Thyroid gland (tissue), 4 donors: ENCODE data around the gene POU2F3.

Experiments
- POLR2A ChIP-seq, 2 donors: fragments of 450-650 bp; IDR thresholded peaks; one replicate each; pipeline ENCODE4 v1.6.1; 2017; ENCODE audit warnings: antibody characterized with exemption in 2 of 2, mild to moderate bottlenecking in 2 of 2, moderate library complexity in 1 of 2
- TF ChIP-seq, protein P1 (sequence below), 6 experiments: fragments of 200-600 bp in 3 of 6; fragments of 450-650 bp in 3 of 6; sonication (generic) in 3 of 6; IDR thresholded peaks; one replicate each; pipeline ENCODE4 v1.5.1; 2016 to 2019; ENCODE audit warnings: antibody characterized with exemption in 6 of 6, mild to moderate bottlenecking in 2 of 6, inconsistent platforms in 1 of 6, moderate library complexity in 1 of 6

- TF ChIP-seq, protein P1, sequence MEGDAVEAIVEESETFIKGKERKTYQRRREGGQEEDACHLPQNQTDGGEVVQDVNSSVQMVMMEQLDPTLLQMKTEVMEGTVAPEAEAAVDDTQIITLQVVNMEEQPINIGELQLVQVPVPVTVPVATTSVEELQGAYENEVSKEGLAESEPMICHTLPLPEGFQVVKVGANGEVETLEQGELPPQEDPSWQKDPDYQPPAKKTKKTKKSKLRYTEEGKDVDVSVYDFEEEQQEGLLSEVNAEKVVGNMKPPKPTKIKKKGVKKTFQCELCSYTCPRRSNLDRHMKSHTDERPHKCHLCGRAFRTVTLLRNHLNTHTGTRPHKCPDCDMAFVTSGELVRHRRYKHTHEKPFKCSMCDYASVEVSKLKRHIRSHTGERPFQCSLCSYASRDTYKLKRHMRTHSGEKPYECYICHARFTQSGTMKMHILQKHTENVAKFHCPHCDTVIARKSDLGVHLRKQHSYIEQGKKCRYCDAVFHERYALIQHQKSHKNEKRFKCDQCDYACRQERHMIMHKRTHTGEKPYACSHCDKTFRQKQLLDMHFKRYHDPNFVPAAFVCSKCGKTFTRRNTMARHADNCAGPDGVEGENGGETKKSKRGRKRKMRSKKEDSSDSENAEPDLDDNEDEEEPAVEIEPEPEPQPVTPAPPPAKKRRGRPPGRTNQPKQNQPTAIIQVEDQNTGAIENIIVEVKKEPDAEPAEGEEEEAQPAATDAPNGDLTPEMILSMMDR (IDR thresholded peaks at IDR 0.05): no peak
- TF ChIP-seq POLR2A (IDR thresholded peaks at IDR 0.05): no peak
Observed at GRCh38 chr11:120327311-120327710, 87.4 kb downstream of the POU2F3 start.
